ENCODE results near the gene ZFAND2B. TPM values are rescaled to one million over a fixed set of nuclear protein-coding genes. Genes with fewer than 3 reads are reported as not detected.

ZFAND2B gene
- total RNA-seq (100 to 1,000 TPM in 1 of 9 donors, 10 to 100 TPM in 8; 28.7 to 156 (median 34.5) TPM), polyA plus RNA-seq (10 to 100 TPM; 24.7 to 85.5 (median 48.3) TPM)
- long read RNA-seq, donor 1, partial matches to known transcripts = 0 of 9 reads
- long read RNA-seq, donor 1, other reads (novel, unspliced or antisense) = 0 of 9 reads
- long read RNA-seq, donor 2, partial matches to known transcripts = 0 of 6 reads
- long read RNA-seq, donor 2, other reads (novel, unspliced or antisense) = 0 of 6 reads
- long read RNA-seq, donor 3, partial matches to known transcripts = 0 of 5 reads
- long read RNA-seq, donor 3, other reads (novel, unspliced or antisense) = 0 of 5 reads
- long read RNA-seq, donor 4, transcript ZFAND2B-212 (10 exons, 1,199 nt) = major isoform, 11 of 19 reads
- long read RNA-seq, donor 4, partial matches to known transcripts = 2 of 19 reads
- long read RNA-seq, donor 4, other reads (novel, unspliced or antisense) = 3 of 19 reads
- long read RNA-seq, donor 5, transcript ZFAND2B-201 (9 exons, 1,314 nt) = minor isoform, 19 of 62 reads
- long read RNA-seq, donor 5, transcript ZFAND2B-212 (10 exons, 1,199 nt) = major isoform, 24 of 62 reads
- long read RNA-seq, donor 5, transcript ZFAND2B-204 (7 exons, 886 nt) = minor isoform, 5 of 62 reads
- long read RNA-seq, donor 5, partial matches to known transcripts = 3 of 62 reads
- long read RNA-seq, donor 5, other reads (novel, unspliced or antisense) = 7 of 62 reads
- long read RNA-seq, donor 6, partial matches to known transcripts = 2 of 11 reads
- long read RNA-seq, donor 6, other reads (novel, unspliced or antisense) = 1 of 11 reads
- long read RNA-seq, donor 7, partial matches to known transcripts = 30 of 34 reads
- long read RNA-seq, donor 7, other reads (novel, unspliced or antisense) = 0 of 34 reads
- long read RNA-seq, donor 8, partial matches to known transcripts = 85 of 133 reads
- long read RNA-seq, donor 8, other reads (novel, unspliced or antisense) = 37 of 133 reads
- long read RNA-seq, donor 9, partial matches to known transcripts = 0 of 6 reads
- long read RNA-seq, donor 9, other reads (novel, unspliced or antisense) = 0 of 6 reads
- long read RNA-seq, donor 10, partial matches to known transcripts = 0 of 10 reads
- long read RNA-seq, donor 10, other reads (novel, unspliced or antisense) = 0 of 10 reads

- Histone ChIP-seq H3K9me3 (replicated peaks in 1 of 3) (no peaks in the 10 kb centered on the region), H3K4me1 (replicated peaks in 1 of 2) (peaks cover 7 to 14% of the 10 kb centered on the region in 2 donors), H3K27ac (peak within 1 kb of the TSS; percentile 46 to 97 (median 95)), H3K36me3 (replicated peaks in 1 of 2) (peaks cover 0 to 29% of the 10 kb centered on the region in 2 donors), H3K27me3 (no peaks in the 10 kb centered on the region), H3K4me3 (peak within 1 kb of the TSS in 3 of 4 donors; percentile 55 to 90 (median 56))
- peak; percentile 92 to 96 (median 95) for DNase-seq
- WGBS, 4 donors = 0 to 3% (median 0%) methylated on average over 12 to 76 of the region's 76 CpGs
- intact Hi-C loops (cut with DNase I) = no loop called here
- TF ChIP-seq CTCF (IDR thresholded peaks at IDR 0.05) (peak in 4 of 6 experiments; percentile 18 to 50 (median 38)), POLR2A (IDR thresholded peaks at IDR 0.05) (peak; percentile 88 to 96)
Measured at GRCh38 chr2:219206328-219207133, at the start of gene ZFAND2B. Gene ZFAND2B (plus strand): TSS chr2:219206782. CDS start chr2:219206988, 206 bp downstream.

GRCh38 chr2:219157396-219157795, 49.2 kb upstream of the ZFAND2B start:
- H3K36me3 ChIP-seq (replicated peaks in 1 of 2) = peaks cover 0 to 17% of the 10 kb centered on the region in 2 donors
- no peak overlapping the region for H3K4me3 ChIP-seq
- H3K27ac ChIP-seq = no peak overlapping the region
- intact Hi-C loops (cut with DNase I) = loop anchor here (2.0 to 10.0 kb wide), 5 partner anchors 80 to 163 kb away; partner anchors contain the start of gene CRYBA2 (in 1 of the 2)
- H3K4me1 ChIP-seq (replicated peaks in 1 of 2) = peaks cover 7 to 9% of the 10 kb centered on the region in 2 donors
- 88 to 93% (median 91%) methylated on average over 8 of the region's 8 CpGs for WGBS, 4 donors
- no peaks in the 10 kb centered on the region for H3K9me3 ChIP-seq (replicated peaks in 1 of 3)
- no peaks in the 10 kb centered on the region for H3K27me3 ChIP-seq
- peak in 1 of 7 donors; percentile 40 for DNase-seq
- TF ChIP-seq CTCF (IDR thresholded peaks at IDR 0.05) = no peak
- TF ChIP-seq POLR2A (IDR thresholded peaks at IDR 0.05) = no peak

GRCh38 chr2:219158025-219158424, 48.6 kb upstream of the ZFAND2B start:
- no peak overlapping the region for H3K4me3 ChIP-seq
- 87 to 95% (median 91%) methylated on average over 3 to 4 of the region's 4 CpGs for whole genome bisulfite sequencing, 4 donors
- DNase-seq = peak in 2 of 7 donors; percentile 37 to 49
- H3K9me3 ChIP-seq (replicated peaks in 1 of 3) = no peaks in the 10 kb centered on the region
- peaks cover 0 to 17% of the 10 kb centered on the region in 2 donors for H3K36me3 ChIP-seq (replicated peaks in 1 of 2)
- no peak overlapping the region for H3K27ac ChIP-seq
- intact Hi-C loops (cut with DNase I) = loop anchor here (5.0 to 10.0 kb wide), 3 partner anchors 81 to 163 kb away; partner anchors contain the start of gene CRYBA2 (in 1 of the 2)
- TF ChIP-seq POLR2A (IDR thresholded peaks at IDR 0.05) (no peak), CTCF (IDR thresholded peaks at IDR 0.05) (no peak)
- no peaks in the 10 kb centered on the region for H3K27me3 ChIP-seq
- peaks cover 7 to 9% of the 10 kb centered on the region in 2 donors for H3K4me1 ChIP-seq (replicated peaks in 1 of 2)
